BE2C (cell line): ENCODE results near the gene NFIX.

ENCODE experiments used
- DNase-seq: peaks from one replicate; pipeline ENCODE4 v3.0.0-alpha.2; 2020
- H3K27me3 ChIP-seq: fragments of 250-450 bp; sonication (Bioruptor Pico); 2 replicates; pipeline ENCODE4 v1.5.1; 2020; ENCODE audit warnings: mild to moderate bottlenecking
- H3K36me3 ChIP-seq: fragments of 250-450 bp; sonication (Bioruptor Pico); 2 replicates; pipeline ENCODE4 v1.5.1; 2020; ENCODE audit warnings: mild to moderate bottlenecking
- H3K4me1 ChIP-seq: fragments of 250-450 bp; sonication (Bioruptor Pico); 2 replicates; pipeline ENCODE4 v1.5.1; 2020
- H3K4me3 ChIP-seq: 2 replicates; pipeline ENCODE4 v1.5.1; 2011; ENCODE audit warnings: low read depth, low read length
- H3K9me3 ChIP-seq: fragments of 250-450 bp; sonication (Bioruptor Pico); 2 replicates; pipeline ENCODE4 v1.5.1; 2020
- TF ChIP-seq, protein P1 (sequence below): IDR thresholded peaks from 2 replicates; pipeline ENCODE4 v1.5.1; 2012; ENCODE audit warnings: mild to moderate bottlenecking, low read depth, low read length

NFIX gene

DNA sequence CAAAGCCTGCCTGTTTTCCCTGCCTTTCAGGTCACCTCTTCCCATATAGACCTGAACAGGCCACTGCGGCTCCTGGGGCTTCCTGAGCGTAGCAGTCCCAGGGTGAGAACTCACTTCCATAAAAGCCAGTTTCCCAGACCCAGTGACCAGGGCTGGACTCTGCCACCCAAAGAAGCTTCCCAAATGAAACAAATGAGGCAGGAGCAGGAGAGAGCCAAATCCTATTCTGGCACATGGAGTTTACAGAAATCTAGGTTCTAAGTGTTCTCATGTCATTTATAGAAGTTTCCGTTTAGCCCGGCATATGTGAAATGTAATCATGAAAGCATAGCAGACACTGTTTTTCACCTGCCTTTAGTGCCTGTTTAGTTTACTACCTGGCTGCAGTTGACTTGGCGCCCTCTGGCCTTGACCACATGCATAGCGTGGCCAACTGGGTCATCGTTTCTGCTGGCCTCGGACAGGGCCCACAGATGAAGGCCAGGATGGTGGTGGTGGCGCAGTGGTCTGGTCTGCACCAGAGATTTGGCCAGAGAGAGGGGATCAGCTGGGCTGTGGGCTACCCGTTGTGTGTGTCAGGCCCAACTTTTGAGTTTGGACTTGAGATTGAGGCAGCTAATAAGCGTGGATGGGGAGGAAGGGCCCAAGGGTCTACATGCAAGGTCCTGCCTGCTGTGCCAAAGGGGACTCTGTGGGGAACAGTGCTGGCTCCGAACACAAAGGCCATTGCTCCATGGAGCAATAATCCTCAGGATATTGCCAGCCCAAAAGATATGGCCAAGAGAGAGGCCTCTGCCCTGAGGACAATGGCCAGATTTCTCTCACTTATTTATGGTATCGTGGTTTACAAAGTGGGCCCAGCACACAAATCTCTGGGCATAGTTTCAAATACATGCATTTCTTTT is 43.3 kb downstream of the NFIX start:
- peaks cover 26% of the 10 kb centered on the region for H3K4me1 ChIP-seq
- H3K27me3 ChIP-seq = no peaks in the 10 kb centered on the region
- TF ChIP-seq, protein P1, sequence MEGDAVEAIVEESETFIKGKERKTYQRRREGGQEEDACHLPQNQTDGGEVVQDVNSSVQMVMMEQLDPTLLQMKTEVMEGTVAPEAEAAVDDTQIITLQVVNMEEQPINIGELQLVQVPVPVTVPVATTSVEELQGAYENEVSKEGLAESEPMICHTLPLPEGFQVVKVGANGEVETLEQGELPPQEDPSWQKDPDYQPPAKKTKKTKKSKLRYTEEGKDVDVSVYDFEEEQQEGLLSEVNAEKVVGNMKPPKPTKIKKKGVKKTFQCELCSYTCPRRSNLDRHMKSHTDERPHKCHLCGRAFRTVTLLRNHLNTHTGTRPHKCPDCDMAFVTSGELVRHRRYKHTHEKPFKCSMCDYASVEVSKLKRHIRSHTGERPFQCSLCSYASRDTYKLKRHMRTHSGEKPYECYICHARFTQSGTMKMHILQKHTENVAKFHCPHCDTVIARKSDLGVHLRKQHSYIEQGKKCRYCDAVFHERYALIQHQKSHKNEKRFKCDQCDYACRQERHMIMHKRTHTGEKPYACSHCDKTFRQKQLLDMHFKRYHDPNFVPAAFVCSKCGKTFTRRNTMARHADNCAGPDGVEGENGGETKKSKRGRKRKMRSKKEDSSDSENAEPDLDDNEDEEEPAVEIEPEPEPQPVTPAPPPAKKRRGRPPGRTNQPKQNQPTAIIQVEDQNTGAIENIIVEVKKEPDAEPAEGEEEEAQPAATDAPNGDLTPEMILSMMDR = no peak

DNA sequence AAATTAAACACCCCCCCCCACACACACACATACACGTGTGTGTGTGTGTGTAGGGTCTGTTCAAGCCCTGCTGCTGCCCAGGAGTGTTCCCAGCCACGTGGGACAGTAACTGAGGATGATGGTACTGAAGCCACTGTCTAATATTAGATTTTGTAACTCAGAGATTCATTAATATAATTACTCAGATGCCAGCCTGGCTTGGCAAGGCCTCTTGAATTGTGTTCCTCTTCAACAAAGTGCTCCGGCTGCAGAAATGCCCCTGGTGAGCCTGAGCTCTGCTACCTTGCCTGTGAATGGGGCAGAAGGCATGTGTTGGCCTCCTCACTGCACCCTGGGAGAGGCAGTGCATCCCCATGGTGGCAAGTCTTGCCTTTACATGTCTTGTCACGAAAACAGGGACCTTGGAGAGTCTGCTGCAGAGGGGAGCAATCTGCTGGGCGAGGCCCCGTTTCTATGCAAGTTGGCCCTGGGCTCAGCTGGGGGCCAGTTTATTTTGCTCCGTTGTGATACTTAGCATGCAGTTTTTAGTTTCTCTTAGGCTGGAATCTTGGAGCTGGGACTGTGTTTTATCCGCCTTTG is 44.0 kb downstream of the NFIX start:
- no peaks in the 10 kb centered on the region for H3K27me3 ChIP-seq
- H3K36me3 ChIP-seq = no peaks in the 10 kb centered on the region; the same call in 1 of the 2 replicates
- no peaks in the 10 kb centered on the region for H3K9me3 ChIP-seq
- no peak overlapping the region for H3K4me3 ChIP-seq
- TF ChIP-seq, protein P1 = no peak
- no peak for DNase-seq
- peaks cover 26% of the 10 kb centered on the region for H3K4me1 ChIP-seq

More for the DNA sequence above, 43.3 kb downstream of the NFIX start:
- H3K9me3 ChIP-seq = no peaks in the 10 kb centered on the region
- no peaks in the 10 kb centered on the region for H3K36me3 ChIP-seq
- no peak overlapping the region for H3K4me3 ChIP-seq
- DNase-seq = no peak

DNA sequence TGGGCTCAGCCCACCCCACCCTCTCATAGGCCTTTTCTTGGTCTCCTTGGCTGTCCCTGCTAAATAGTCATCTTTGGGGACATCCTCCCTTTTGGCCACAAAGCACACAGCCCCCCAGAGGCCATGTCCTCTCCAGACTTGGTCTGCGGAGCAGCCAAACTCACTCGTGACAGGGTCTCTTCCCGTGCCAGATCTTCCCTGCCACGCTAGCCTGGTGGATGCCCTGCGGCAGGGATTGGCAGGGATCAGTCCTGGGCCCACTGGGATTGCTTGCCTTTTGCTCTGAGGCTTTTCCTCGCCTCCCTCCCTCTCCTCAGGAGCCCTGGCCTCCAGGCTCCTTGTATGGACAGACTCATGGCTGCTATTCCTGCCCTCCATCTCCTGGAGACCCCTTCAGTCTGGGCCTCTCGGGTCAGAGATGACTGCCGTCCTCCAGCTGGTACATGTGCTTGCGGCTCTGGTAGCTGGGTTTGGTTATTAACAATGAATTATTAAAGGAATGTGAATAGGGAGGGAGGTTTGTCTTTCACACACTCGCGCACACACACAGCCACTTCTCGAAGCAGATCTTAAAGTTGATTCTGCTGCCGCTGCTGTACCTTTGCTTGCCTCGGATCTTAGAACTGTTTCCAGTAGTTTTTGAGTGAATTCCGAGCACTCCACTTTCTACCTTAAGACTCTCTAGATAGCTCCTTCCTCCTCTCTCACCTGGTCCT is 45.1 kb downstream of the NFIX start:
- Histone ChIP-seq H3K36me3 (no peaks in the 10 kb centered on the region; the same call in 1 of the 2 replicates), H3K27me3 (no peaks in the 10 kb centered on the region), H3K4me1 (peaks cover 26% of the 10 kb centered on the region), H3K9me3 (no peaks in the 10 kb centered on the region), H3K4me3 (no peak overlapping the region)
- TF ChIP-seq, protein P1 = no peak
- no peak for DNase-seq

DNA sequence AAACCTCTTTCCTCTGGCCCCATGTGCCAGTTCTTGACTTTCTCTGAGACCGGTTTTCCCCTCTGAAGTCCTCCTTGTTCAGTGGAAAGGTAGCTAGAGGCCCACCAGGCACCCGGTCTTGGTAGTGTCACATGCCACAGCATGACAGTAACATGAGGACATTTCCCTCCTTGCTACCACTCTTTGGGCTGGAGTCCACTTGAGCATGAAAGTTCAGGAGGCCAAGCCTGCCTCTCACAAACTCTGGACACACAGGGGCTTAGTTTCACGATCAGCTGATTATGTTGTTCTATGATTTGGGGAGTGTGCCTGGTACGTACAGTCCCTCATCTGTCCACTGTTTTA is 45.6 kb downstream of the NFIX start:
- Histone ChIP-seq H3K4me3 (no peak overlapping the region), H3K9me3 (no peaks in the 10 kb centered on the region), H3K27me3 (no peaks in the 10 kb centered on the region), H3K4me1 (peaks cover 23% of the 10 kb centered on the region), H3K36me3 (no peaks in the 10 kb centered on the region; the same call in 1 of the 2 replicates)
- no peak for DNase-seq
- TF ChIP-seq, protein P1 = no peak

DNA sequence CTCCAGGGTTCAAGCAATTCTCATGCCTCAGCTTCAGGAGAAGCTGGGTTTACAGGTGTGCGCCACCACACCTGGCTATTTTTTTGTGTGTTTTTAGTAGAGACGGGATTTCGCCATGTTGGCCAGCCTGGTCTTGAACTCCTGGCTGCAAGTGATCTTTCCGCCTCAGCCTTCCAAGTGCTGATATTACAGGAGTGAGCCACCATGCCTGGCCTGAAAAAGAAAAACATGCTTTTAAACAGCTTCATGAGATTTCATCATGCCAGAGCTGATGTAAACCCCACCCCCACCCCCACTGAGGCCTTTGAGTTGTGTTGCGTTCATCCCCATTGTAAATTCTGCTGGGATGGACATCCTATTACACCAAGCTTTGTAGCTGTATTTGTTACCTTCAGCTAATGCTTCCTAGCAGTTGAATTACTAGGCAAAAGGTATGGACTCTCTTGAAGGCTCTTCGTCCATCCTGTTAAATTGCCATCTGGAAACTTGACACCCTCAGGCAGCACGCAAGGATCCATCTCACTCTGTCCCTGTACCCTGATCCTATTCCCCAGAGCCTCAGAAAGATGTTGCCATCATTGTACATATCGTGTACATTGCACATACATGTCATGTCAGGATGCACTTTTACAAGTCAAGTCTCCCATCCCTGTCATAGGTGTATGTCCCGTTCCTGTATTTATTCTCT is 47.3 kb downstream of the NFIX start:
- peaks cover 12% of the 10 kb centered on the region for H3K4me1 ChIP-seq

More for the DNA sequence above, 47.3 kb downstream of the NFIX start:
- no peaks in the 10 kb centered on the region for H3K27me3 ChIP-seq
- TF ChIP-seq, protein P1 = no peak
- H3K9me3 ChIP-seq = no peaks in the 10 kb centered on the region
- H3K4me3 ChIP-seq = no peak overlapping the region
- DNase-seq = no peak
- H3K36me3 ChIP-seq = no peaks in the 10 kb centered on the region; the same call in 1 of the 2 replicates
